Glomerular visceral epithelial cell (primary cell): ENCODE results near the gene GLB1L3.
"Not testable (repeated sequence)": the region's sequence is repeated elsewhere in the genome, so short reads cannot be mapped to it uniquely, and the experiment has no call there.

Experiments used
- DNase-seq: peaks from one replicate; pipeline ENCODE4 v3.0.0-alpha.2; 2016; ENCODE audit errors: extremely low spot score

The GLB1L3 gene

DNA sequence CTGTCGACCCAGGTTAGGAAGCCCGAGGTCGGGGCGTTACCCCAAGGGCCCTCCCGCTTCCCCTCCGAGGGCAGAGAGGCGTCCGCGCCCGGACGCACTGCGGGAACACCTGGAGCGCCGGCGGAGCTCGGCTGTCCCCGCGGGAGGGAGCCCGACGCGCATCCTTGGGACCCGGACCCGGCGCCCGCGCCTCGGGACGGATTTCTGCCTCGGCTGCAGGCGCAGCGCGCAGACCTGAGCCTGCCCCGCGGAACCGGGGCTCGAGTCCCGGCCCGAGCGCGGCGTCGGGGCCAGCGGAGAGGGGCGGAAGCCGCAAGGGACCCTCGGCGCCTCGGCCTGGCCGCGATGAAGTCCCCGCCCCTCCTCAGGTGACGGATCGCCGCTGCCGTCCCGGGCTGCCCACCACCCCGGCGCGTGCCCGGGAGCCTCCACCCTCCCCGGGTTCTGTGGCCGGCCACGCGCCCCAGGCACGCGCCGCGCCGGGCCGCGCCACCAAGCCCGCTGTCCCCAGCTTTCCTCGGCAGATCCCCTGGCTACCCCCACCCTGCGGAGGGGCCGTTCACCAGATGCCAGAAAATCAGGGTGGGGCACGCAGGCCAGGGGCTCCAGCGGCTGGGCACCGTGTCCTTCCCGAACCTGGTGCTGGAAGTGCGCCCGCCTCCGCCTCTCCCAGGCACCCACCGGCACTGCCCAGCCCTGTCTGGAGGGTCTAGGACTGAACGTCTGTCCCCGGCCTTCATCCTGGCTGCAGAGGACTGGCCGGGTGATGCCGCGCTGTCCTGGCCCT is 410 bp downstream of the GLB1L3 start:
- DNase-seq, result no peak

DNA sequence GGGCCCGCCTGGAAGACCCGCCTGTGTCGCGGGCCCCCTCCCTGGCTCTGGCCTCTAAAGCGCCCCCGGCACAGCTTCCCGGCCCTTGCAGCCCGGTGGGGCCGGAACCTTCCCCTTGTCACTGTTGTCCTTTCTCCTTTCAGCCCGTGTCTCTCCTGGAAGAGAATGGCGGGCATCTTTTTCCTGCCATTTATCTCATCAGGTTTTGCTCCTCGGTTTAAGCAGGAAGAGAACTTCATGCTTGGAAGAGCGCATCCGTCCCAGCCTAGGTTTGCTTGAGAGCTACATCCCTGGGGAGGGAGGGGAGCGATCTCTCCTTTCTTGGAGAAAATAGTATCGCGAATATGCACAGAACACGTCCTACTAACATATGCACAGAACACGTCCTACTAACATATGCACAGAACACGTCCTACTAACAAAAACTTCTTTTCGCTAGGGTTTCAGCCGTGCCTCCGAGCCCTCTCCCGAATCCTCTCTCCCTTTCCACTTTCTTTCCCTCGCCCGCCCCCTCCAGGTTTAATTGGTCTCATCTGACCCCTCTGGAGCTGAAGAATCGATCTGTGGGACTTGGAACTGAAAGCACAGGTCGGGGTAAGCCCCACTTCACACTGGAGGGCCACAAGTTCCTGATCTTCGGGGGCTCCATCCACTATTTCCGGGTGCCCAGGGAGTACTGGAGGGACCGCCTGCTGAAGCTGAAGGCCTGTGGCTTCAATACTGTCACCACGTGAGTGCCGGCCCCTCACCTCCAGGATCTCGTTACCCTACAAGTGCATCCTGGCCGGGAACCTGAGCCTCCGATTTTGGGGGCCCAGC is 1.2 kb downstream of the GLB1L3 start:
- no peak for DNase-seq

DNA sequence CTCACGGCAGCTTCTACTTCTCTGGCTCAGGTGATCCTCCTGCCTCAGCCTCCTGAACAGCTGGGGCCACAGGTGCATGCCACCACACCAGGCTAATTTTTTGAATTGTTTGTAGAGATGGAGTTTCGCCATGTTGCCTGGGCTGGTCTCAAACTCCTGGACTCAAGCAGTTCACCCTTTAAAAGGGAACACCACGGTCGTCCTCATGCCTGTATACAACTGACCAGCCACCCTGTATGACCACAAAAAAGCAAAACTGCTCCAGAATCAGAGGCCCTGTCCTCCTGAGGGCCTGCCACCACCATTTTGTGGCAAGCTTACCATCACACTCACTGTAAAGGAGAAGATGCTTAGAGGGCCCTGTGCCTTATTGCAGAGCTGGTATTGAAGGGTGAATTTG is 2.2 kb downstream of the GLB1L3 start:
- no peak for DNase-seq

DNA sequence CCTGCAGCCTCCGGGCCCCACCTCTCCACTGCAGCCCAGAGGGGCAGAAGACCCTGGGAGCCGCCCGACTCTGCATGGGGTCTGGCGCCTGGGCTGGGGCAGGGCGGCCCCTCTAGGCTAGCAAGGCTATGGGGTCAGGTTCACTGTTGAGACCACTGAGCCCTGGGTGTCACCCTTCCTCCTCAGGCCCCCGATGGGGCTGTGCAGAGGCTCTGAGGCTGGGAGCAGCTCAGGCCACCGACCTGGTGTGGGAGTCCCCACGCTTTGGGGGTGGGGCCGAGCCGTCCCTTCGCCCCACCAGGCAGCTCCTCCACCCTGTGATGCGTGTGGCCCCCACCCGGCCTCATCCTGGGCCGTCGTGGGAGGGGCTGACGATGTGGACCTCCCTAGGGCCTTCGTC is 5.5 kb downstream of the GLB1L3 start:
- not testable (repeated sequence) for DNase-seq

DNA sequence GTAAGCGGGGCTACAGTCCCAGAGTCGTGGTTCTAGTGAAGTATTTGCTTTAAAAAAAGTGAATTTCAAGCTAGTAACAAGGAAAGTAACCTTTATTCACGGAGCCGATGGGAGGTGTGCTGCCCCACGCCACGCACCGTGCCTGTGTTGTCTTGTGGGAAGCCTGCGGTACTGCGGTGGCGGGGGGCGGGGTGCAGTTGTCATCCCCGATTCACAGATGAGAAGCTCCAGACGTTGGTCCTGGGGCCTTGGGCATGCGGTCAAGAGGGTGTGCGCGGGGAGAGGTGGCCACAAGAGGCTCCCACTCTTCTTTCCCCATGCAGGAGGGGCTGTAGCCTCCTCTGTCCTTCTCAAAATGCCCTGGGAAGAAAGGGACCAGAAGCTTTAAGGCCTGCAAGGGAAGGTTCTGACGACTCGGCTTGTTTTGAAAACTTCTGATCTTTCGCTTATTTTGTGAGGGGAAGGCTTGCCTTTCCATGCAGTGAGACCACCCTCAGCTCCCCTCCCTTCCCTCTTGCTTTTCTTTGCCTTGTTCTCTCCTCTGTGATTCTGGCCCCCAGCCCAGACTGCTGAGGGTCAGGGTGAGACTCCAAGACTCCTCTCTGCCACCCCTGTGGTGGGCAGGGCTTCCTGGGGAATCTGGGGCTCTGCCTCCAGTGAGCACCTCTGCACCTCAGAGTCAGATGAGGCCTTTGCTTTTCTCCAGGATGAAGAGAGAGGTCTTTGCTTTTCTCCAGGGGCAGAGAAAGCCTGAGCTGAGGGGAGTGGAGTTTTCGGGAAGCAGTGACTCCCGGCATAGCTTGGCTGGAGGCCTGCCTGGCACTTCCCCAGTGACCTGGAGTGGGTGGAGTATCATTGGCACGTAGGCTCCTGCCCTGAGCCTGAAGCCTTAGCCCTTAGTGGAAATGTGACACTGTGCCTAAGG is 6.2 kb downstream of the GLB1L3 start:
- no peak for DNase-seq

DNA sequence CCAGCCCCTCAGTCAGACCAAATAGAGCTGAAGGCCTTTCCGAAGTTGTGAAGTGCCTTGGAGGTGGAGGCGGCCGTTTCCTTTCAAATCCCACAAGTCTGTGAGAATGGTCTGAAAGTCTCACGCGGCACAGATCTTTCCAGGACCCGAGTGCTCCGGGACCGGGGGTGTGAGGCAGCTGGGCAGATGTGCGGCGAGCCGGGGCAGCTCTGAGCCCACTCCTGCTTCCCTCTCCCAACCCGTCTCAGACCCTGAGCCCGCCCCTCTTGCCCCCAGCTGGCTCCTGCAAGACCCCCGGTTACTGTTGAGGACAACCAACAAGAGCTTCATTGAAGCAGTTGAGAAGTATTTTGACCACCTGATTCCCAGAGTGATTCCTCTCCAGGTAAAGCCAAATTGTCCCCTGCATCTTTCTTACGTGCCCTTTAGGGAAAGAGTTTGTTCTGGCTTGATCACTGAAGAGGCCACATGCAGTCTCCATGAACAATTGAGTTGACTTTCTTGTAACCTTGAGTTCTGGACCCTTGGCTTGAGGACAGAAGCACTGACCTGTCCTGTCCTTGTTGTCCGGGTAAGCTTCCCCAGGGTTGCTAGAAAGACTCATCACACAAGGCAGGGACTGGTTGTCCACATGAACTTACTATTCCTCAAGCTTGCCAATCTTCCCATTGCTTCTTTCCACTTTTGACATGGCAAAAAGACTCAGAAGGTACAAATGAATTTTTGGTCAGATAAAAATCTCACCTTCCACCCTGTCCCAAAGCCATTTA is 7.5 kb downstream of the GLB1L3 start:
- DNase-seq, result no peak

DNA sequence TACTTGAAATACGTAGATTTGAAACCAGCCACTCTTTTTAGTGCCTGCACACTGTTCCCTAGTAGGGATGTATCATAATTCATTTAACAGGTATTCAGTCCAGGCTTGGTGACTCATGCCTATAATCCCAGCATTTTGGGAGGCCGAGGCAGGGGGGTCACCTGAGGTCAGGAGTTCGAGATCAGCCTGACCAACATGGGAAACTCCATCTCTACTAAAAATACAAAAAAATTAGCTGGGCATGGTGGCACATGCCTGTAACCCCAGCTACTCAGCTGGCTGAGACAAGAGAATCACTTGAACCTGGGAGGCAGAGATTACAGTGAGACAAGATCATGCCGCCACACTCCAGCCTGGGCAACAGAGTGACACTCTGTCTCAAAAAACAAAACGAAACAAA is 8.2 kb downstream of the GLB1L3 start:
- DNase-seq, result not testable (repeated sequence)

DNA sequence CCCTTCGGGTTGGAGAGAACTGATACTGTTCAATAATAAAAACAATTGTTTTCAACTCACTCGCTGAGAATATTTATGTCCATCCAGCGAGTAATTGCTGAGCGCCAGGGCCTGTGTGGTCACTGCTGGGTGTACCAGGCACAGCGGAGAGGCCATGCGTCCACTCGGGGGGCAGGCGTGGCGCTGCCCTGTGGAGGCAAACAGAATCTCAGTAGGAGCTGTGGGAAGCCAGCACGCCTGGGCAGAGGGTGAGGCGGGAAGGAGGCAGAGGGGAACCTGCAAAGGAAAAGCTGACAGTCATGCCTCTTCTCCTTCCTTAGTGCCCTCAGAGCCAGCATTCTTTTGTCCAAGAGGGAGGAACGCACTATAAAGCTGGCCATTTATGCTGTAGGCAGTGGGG is 11.4 kb downstream of the GLB1L3 start:
- no peak for DNase-seq

DNA sequence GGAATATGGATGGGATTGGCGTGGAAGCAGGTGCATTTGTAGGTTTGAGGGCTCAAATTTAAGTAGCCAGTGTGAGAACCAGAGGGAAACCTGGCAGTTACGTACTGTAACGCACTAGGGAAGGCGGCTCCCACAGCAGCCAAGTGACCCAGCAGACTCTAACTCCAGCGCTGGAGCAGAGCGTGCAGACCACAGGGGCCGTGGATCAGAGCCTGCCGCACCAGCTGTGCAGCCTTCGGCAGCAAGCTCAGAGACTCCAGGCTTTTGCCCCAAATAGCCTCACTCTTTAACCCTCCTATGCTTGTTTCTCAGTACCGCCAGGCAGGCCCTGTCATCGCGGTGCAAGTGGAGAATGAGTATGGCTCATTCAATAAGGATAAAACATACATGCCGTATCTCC is 12.3 kb downstream of the GLB1L3 start:
- no peak for DNase-seq

DNA sequence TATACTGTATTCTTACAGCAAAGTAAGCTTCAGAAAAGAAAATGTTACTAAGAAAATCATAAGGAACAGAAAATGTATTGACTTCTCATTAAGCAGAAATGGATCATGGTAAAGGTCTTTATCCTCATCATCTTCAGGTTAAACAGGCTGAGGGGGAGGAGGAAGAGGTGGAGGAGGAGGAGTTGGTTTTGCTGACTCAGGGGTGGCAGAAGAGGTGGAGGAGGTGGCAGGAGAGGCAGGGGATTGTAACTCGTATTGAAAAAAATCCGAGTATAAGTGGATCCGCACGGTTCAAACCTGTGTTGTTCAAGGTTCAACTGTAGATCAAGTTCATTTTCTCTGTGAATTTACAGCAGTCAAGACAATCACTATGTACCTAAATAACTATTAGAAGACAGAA is 13.0 kb downstream of the GLB1L3 start:
- no peak for DNase-seq

DNA sequence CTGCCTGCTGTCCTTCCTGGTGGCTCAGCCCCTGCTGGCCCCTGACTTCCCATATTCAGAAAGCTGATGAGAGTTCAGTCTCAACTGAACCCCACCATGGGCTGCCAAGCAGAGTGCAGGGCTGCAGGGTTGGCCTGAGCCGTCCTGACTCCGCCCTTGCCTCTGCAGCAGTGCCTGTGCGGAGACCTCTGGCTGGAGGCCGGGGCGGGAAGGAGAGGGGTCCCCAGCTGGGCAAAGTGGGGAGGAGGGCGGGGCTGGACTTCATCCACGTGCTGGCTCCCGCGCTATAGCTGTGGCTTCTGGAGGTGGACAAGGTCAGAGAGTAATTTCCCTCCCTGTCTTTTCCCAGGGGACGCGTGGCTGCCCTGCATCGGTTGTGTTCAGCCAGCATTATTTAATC is 13.6 kb downstream of the GLB1L3 start:
- no peak for DNase-seq

DNA sequence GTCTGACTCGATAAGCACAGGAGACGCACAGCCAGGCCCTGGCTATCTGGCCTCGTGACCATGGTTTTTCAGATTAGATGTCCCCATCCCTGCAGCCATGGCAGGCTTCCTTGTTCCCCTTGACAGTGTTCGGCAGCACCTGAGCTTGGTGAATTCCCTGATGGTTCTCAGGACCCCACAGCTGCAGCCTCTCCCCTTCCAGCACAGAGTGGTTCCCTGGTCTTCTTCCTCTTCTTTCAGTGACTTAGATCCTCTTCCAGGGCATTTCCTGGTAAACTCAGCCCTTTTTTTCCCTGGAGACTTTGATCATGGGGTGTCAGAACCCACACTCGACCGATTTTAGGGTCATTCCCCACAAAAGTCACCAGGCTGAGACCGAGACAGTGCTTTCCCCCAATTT is 14.5 kb downstream of the GLB1L3 start:
- DNase-seq, result no peak

DNA sequence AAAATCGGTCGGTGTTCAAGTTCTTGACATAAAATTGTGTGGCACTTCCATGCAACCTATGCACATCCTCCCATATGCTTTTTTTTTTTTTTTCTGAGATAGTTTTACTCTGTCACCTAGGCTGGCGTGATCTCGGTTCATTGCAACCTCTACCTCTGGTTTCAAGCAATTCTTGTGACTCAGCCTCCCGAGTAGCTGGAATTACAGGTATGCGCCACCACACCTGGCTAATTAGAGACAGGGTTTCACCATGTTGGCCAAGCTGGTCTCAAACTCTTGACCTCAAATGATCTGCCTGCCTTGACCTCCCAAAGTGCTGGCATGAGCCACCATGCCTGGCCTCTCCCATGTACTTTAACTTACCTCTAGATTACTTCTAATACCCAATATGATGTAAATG is 15.0 kb downstream of the GLB1L3 start:
- DNase-seq, result no peak

DNA sequence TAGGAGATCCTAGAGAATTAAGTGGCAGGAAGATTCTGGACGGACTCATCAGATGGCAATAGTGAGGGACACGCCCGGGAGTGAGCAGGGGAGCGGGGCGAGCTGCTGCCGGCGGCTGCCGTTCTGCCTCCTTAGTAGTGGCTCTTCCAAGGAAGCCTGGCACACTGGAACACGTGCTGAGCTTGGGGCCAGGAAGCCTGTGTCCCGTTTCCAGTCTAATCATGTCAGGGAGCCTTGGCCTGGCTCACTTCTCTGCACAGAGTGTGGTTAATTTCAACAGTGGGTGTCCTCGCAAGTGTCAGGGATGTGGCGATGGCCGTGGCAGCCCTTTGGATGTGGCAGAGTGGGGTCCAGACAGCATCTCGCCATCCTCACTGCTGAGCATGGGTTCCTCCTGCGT is 16.5 kb downstream of the GLB1L3 start:
- no peak for DNase-seq

DNA sequence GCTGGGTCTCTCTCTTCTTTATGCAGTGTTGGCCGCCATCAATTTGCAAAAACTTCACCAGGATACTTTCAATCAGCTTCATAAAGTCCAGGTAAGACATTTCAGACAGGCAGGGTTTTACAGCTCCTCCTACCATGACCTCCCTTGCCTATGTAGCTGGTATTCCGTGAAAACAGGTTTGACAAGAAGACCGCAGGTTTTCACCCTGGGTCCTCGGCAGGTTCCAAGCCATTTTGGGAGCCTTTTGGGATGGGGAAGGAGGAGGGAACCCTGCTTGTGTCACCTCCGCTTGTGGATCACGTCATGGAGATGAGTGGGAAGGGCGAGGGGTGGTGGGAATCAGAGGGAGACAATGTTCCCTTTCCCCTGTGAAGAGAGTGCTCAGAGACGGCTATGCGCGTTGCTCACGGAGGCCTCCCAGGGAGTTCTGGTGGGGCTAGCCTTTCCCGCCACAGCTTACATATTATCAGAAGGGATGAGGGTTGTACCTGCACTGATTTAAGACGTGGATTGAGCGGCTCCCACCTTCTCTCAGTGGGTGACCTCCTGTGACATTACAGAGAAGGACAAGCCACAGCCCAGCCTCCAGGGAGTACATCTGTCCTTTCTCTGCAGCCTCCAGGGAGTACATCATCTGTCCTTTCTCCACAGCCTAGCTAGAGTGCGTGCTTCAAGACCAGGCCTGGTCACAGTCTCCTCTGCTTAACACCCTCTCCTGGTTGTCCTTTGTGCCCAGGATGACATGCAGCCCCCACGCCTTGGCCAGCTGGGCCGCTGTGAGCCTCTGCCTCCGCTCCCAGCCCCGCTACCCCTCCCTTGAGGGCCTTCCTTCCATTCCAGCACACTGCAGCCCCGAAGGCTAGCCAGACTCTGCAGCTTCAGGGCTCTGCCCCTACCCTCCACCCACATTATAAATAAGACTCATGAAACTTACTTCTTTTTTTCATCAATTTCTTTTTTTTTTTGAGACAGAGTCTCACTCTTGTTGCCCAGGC is 17.2 kb downstream of the GLB1L3 start:
- DNase-seq, result no peak

DNA sequence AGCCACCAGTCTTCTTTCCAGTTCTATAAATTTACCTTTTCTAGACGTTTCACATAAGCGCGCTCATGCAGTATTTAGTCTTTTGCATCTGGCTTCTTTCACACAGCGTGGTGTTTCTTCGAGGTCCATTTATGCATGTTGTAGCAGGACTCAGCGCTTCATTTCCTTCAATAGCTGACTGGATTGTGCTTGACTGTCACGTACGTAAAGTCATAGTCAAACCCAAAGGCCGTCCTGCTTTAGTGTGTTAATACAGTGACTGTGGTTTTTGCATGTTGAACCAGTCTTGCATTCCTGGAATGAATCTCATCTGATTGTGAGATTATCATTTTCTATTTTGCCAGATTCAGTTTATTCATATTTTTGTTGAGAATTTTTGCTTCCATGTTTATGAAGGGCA is 18.5 kb downstream of the GLB1L3 start:
- DNase-seq, result no peak

DNA sequence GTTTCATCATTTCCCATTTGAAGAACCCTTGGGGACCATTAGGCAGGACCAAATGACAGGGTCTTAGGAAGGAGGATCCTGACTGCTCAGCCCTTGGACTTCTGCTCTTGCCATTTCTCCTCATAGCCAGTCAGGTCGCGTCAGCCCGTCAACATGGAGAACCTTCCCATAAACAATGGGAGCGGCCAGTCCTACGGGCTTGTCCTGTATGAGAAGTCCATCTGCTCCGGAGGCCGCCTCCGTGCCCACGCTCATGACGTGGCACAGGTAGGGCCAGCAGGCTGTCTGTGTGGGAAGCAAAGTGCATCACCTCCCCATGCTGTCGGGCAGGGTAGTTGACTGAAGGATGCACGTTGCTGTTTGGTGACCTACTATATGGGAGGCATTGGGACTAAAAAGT is 36.0 kb downstream of the GLB1L3 start:
- no peak for DNase-seq

DNA sequence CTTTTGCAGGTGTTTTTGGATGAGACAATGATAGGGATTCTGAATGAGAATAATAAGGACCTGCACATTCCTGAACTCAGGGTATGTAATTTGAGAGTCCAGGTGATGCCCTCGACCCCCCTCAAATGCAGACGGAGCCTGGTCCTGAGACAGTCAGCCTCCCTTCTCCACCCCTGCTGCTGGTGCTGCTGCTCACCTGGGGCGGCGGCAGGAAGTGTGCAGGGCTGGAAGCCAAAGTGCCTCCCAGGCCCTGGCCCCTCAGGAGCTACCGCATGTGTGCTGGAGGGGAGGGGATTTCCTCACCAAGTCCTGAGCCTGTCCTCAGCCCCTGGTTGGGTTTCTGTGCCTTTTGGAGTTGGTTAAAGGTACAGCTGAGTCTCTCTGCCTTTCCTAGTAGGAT is 36.6 kb downstream of the GLB1L3 start:
- no peak for DNase-seq

DNA sequence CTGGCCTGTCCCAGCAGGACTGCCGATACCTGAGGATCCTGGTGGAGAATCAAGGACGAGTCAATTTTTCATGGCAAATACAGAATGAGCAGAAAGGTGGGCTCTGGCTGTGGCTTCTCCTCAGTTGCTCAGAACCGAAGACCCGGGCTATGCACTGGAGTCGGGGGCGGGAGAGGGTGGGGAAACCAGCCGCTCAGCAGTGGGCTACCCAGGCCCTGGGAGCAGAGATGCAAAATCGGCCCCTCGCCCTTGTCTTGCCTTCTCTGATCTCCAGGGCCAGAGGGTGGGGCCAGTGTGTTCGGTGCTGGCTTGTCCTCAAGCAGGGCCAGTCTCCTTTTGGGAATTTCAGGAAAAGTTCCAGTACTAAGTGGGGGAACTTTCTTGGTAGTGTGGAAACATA is 37.2 kb downstream of the GLB1L3 start:
- no peak for DNase-seq
